AG04449 (cell line): Measurements from ENCODE around the gene SPATA2L.

ENCODE experiments used
- CTCF ChIA-PET: fragments of 350-600 bp; formaldehyde crosslinking; extraction: SDS; loops from one replicate; lab custom pipeline; 2021; ENCODE audit warnings: antibody characterized with exemption; lab: Yijun Ruan, JAX
- POLR2A ChIA-PET: fragments of 400-600, 350-600 bp; formaldehyde crosslinking; extraction: SDS; loops from one replicate; lab custom pipeline; 2020; ENCODE audit warnings: antibody characterized with exemption, inconsistent platforms; lab: Yijun Ruan, JAX
- DNase-seq: peaks from one replicate; pipeline ENCODE4 v3.0.0-alpha.2; 2010; ENCODE audit warnings: low read depth, low spot score
- H3K4me3 ChIP-seq: 2 replicates; pipeline ENCODE4 v1.5.1; 2011; ENCODE audit warnings: low read depth, mild to moderate bottlenecking, control low read depth, low read length
- CTCF ChIP-seq: IDR thresholded peaks from one replicate; pipeline ENCODE4 v1.5.1; 2011; ENCODE audit warnings: mild to moderate bottlenecking, moderate library complexity, low read length, control low read depth, inconsistent platforms; ENCODE audit not compliant: insufficient read depth; ENCODE audit errors: missing control alignments

The SPATA2L gene

GRCh38 chr16:89744813-89745212 is 43.3 kb upstream of the SPATA2L start:
- POLR2A ChIA-PET = no interaction called here
- no peak for TF ChIP-seq CTCF

GRCh38 chr16:89742948-89743347 is 41.4 kb upstream of the SPATA2L start:
- no peak for TF ChIP-seq CTCF
- ChIA-PET POLR2A (interaction anchor here (0.7 kb wide), 1 partner anchor 186 kb away, joined by 5 read pairs; no protein-coding TSS in a partner anchor), CTCF (interaction anchor here (0.7 to 1.8 kb wide), 3 partner anchors 9 to 43 kb away, joined by 3 to 4 read pairs (median 3); no protein-coding TSS in a partner anchor)
- no peak for DNase-seq
- no peak overlapping the region for H3K4me3 ChIP-seq

More at GRCh38 chr16:89744813-89745212, 43.3 kb upstream of the SPATA2L start:
- H3K4me3 ChIP-seq = no peak overlapping the region
- CTCF ChIA-PET = interaction anchor here (1.6 to 1.8 kb wide), 2 partner anchors 8 to 10 kb away, joined by 3 to 4 read pairs; no protein-coding TSS in a partner anchor
- DNase-seq = no peak

- no peak for DNase-seq
- no peak overlapping the region for H3K4me3 ChIP-seq
- CTCF ChIA-PET = interaction anchor here (0.8 to 1.2 kb wide), 3 partner anchors 36 to 120 kb away, joined by 3 to 6 read pairs (median 3); no protein-coding TSS in a partner anchor
- POLR2A ChIA-PET = interaction anchor here (1.7 kb wide), 1 partner anchor 8 kb away, joined by 3 read pairs; no protein-coding TSS in a partner anchor
- no peak for TF ChIP-seq CTCF
These were observed 40.0 kb upstream of the SPATA2L start for GRCh38 chr16:89741342-89742014.

DNA sequence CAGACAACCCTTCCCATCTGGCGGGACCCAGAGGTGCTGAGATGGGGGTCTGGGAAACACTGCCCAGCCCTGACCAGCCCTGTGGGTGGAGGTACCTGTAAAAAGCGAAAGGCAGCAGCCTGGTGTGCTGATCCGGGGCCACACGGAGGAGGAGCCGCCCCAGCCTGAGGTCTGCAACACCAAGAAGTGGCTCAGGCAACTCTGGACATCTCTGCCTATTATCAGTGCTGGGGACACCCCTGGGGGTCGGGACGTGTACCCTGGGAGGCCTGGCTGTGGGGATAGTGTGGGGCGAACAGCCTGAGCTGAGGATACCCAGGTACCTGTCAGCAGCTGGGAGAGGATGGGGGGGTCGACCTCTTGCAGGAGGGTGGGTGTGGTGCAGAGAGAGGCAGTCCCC is 37.9 kb upstream of the SPATA2L start:
- no peak for TF ChIP-seq CTCF
- ChIA-PET POLR2A (no interaction called here), CTCF (interaction anchor here (1.2 to 1.3 kb wide), 2 partner anchors 13 to 33 kb away, joined by 3 to 5 read pairs; no protein-coding TSS in a partner anchor)
- no peak overlapping the region for H3K4me3 ChIP-seq
- DNase-seq = no peak

- TF ChIP-seq CTCF = no peak
- POLR2A ChIA-PET = no interaction called here
- DNase-seq = no peak
- H3K4me3 ChIP-seq = no peak overlapping the region
- CTCF ChIA-PET = interaction anchor here (1.3 kb wide), 1 partner anchor 33 kb away, joined by 3 read pairs; no protein-coding TSS in a partner anchor
These were observed 37.2 kb upstream of the SPATA2L start for GRCh38 chr16:89738538-89739317.

- TF ChIP-seq CTCF = no peak
- ChIA-PET CTCF (no interaction called here), POLR2A (no interaction called here)
- DNase-seq = no peak
- H3K4me3 ChIP-seq = no peak overlapping the region
These were observed 36.5 kb upstream of the SPATA2L start for GRCh38 chr16:89738072-89738377.
